RPMI8226 (cell line): ENCODE data around the gene CATSPERE.
"Not testable (repeated sequence)": the region's sequence is repeated elsewhere in the genome, so short reads cannot be mapped to it uniquely, and the experiment has no call there.

Experiments used
- DNase-seq: peaks from one replicate; pipeline ENCODE4 v3.0.0-alpha.2; 2015

CATSPERE gene

DNA sequence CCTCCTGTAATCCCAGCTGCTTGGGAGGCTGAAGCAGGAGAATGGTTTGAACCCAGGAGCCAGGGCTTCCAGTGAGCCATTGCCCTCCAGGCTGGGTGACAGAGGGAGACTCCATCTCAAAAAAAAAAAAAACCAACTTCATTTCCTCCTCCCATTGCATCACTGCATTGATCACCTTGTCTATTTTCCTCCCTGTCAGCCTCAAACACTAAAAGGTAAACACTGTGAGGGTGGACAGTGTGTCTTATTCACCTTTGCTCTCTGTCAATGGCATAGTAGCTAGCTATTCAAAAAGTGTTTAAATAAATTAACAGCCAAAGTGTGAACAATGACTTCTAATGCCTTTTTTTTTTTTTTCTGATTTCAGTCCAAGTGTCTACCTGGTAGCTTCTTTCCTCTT is 178.5 kb downstream of the CATSPERE start:
- no peak for DNase-seq

DNA sequence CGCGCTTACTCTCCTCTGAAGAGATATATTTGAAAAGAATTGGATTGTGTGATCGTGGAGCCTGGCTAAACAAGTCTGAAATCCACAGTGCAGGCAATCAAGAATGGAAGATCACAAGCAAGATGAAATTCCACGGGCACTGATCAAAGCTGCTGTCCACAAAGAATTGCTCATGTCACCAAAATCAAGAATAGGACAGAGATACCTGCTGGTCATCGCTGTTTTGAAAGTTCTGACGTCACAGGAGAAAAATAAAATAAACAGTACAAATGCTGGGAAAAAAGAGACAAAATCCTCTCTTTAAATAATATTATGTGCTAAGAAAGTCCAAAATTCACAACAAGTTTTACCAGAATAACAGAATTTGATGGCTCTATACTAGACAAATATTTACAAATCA is 179.8 kb downstream of the CATSPERE start:
- no peak for DNase-seq

DNA sequence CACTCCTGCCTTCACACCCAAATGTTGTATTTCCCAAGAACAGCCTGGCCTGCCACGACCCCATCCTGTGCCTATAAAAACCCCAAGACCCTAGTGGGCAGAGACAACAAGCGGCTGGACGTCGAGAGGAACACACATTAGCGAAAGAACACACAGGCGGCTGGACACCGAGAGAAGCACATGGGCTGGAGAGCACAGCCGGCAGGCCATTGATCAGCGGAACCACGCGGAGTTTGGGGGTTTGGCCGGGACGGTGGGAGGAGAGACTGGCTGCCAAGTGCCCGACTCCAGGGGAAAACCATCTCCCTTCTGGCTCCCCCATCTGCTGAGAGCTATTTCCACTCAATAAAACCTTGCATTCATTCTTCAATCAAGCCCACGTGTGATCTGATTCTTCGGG is 181.5 kb downstream of the CATSPERE start:
- no peak for DNase-seq

DNA sequence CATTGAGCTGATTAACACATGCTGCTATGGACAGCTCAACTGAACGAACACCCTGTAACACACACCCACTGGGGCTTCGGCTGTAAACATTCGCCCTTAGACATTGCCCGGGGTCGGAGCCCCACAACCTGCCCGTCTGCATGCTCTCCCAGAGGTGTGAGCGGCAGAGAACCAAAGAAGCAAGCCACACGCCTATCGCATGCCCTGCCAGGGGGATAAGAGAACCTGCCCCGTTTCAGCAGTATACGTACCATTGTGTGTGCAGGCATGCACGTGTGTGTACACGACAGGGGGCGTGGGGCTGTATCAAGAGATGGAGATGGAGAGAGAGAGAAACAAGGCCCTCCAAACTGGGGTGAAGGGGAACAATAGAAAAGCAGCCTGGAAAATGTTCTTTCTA is 181.9 kb downstream of the CATSPERE start:
- DNase-seq = no peak

DNA sequence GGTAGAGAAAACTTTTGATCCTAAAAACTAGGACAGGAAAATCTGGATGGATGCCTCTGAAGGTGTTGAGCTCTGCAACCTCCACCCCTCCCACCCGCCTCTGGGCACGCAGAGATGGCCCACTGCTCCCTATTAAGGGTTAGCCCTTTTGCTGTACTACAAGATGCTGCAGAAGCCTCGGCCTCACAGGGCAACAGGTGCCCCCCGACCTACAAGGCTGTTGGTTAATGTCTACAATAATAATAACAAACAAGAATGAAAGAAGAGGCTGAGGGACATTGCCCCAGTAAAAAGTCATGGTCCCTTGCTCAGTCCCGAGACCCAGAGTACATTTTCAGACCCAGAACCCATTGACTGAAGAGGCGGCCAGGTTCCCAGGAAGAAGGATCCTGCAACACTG is 184.3 kb downstream of the CATSPERE start:
- no peak for DNase-seq

DNA sequence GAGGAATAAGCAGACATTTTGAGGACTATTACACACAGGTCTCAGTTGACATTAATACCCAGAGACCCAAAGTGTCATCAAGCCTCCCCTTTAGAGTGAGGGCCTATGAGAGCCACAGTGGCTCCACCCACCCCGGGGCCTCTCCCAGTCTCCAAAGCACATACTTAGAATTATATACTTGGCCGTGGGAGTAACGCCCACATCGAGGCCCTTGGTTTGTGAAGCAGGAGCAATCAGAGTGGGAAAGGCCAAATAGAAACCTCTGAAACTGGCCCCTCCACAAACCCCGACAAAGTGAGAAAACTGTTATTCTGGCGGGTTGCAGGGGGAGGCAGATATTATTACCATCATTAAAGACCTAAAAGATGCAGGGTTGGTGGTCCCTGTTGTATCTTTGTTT is 184.8 kb downstream of the CATSPERE start:
- DNase-seq = no peak

DNA sequence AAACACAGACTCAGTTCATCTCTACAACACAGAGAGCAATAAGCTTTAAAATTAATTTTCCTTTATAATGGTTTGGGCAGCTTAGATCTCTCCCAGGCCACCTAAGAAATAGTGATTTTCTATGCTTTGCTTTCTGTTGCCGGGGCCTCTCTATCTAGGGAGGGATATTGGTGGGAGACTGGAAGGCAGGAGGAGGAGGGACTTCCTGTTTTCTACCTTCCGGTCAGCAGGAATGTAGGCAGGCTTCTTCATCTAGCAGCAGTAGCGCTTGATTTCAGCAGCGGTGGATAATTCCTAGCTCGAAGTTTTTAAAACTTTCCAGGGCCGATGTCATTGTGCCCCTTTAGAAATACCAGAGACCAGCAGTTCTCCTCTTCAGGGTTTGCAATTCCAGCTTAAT is 186.7 kb downstream of the CATSPERE start:
- no peak for DNase-seq

DNA sequence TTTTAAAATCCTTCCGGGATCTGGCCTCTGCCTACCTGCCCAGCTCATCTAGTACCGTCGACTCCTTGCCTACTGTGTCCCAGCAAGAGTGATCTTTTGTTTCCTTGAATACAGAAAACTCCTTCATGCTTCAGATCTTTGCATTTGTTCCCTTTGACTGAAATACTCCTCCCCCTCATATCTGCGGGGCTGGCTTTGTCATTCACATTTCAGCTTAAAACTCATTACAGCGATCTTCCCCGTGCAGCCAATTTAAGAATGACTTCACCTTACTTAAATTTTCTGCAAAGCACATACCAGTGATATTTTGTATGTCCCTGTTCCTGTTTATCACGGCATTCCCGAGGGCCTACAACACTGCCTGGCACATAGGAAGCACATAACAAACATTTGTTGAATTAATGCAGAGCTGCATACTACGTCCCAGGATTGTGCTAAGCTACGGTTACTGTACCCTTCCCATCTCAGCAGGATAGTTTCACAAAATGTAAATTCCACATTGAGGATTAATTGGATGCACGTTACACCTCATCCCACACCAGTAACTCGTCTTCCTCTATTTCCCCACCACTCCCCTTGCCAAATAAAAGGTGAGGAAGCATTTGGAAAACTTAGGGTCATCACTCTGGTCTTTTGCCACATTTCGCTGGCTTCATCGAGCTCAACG is 191.0 kb downstream of the CATSPERE start:
- no peak for DNase-seq

DNA sequence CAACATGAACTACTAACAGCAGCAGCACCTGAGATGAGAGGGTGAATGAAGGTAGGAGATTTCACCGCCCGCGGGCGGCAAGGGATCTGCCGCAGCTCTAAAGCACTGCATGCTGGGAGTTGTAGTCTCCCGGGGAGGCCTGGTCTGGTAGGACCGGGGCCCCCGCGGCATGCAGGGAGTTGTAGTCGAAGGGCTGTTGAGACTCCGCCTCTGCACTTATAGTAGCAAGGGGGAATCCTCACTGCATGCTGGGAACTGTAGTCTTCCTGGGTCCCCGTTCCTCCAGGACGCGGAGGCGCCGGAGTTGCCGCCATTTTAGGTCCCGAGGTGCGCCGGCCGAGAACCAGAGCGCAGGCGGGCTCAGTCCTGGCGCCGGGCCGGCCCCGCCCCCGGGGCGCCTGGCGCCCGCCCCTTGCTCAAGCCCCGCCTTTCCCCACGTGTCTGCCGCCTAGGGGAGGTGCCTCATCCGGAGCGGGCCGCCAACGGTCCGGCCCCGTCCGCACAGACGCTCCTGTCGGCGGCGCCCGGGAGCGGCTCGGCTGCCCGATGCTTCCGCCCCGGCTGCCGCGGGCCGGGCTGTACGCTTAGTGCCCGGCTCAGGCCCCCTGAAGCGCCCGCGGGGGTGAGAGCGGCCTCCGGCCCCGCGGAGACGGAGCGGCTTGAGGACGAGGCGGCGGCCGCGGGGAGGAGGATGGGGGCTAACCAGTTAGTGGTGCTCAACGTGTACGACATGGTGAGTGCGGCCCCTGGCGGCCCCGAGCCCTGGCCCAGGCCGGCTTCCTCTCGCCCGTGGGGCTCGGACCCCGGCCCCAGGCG is 191.8 kb downstream of the CATSPERE start, which contains the start of gene DESI2:
Gene DESI2 (plus strand): TSS at position 504 of the 816 bp plus-strand sequence. CDS start 188 bp downstream, at position 692.
- DNase-seq = peak; percentile 99

DNA sequence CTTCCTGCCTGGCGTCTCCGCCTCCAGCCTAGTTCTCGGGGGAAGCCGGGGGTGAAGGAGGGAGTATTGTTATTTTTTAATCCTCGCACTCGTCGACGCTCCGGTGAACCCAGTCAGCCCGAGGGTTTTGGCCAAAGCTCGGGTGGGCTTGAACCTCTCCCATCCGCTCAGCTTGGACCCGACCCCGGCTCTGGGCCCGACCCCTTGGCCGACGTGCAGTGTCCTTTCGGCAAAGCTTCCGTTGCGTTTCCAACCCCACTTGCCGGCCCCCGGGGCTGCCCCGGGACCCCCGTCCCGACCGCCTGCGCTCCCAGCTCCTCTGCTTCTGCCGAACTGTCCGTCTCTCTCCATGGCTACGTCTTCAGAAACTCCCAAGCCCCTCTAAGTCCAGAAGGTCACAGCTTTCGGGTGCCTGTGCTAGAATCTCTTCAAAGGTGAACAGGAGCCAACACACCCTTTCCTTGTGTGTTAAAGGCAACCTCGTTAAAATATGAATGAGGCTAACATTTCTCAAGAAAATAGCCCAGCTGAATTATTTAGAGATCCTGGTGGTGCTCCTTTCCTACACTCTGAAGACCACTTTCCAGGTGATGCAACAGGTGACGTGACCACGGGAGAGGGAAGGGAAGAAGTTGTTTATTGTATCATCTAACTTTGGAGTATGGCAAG is 192.5 kb downstream of the CATSPERE start:
- peak; percentile 26 for DNase-seq

DNA sequence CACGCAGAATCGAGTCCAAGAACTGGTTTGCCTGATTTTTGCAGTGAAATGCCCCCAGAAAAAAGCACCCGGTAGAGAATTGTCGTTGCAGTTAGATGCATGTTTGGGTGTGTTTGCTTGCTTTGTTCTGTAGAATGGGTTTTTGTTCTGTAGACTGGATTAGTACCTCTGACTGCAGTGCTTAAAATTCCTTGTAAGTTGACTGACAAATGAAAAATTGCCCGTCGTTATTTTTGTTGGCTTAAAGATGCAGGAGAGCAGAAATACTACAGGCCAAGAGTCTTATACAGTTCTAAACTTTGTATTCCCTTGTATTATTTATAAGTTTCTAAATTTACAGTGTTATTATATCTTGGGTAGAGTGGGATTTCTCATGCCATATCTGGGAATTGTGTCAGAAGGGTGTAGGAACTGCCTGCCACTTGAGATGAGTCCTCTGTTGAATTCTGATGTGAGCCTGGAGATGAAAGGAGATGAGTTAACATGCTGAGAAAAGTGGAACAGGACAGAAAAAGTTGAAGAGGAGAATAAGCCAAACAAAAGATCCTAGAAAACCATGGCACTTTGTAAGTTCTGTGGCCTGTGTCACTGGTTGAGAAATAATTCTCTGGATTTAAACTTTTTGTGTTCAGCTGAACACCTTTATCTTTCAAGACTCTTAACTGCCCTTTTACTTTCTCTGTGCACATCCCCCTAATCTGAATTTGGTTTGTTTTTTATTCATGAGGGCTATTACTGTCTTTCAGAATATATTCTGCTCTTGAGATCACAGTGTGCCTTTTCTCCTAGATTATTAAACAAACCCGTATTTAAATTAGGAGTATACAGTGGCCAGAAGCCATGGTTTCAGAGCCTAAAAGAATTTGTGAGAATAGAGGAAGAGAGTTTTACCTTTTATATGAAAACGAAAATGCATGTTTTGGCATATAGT is 193.3 kb downstream of the CATSPERE start:
- DNase-seq = no peak

DNA sequence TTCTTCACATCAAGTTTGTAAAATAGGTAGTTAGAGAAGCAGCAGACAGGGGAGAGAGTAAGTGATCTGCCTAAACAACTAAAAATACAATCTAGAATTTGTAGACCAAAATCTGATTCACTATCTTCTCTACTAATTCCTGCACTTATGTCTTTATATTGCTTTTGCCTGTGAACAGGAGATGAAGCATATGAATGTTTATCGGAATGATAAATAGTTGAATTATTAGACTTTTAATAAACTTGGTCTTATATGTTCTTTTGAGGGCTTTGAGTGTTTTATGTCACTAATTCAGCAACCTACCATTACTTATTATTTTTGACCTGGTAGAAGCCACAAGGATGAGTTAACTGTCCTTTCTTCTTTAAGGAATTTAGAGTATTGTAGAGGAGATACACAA is 194.1 kb downstream of the CATSPERE start:
- no peak for DNase-seq

DNA sequence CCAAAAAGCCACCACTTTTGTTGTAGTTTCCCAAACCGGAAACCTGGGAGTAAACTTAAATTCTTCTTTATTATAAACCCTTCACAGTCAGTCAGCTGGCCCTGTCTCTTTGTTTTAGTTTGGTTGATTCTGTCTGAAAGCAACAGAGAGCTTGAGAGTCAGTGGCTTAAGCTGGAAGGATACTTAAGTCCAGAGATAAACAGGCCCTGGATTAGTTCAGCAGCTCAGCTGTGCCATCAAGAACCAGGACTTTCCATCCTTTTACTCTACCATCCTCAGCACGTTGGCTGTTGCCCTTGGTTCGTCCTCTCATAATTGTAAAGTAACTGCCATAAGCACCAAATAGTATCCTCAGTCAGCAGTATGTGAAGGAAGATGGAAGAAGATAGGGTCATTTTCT is 196.3 kb downstream of the CATSPERE start:
- no peak for DNase-seq

DNA sequence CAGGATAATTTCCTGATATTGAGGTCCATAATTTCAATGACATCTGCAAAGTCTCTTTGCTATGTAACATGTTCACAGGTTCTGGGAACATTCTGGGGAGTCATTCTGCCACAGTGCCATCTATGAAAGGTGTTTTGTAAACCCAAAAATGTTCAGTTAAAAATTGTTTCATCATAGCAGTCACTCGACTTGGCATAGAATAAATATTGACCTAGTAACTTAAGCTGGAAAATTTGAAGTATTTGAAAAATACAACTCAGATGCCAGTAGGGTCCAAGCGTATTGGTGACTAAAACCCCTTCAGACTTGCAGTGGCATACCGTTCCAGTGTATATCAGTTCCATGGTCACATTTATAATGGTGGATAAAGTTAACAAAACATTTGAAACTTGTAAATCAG is 198.6 kb downstream of the CATSPERE start:
- DNase-seq = no peak

DNA sequence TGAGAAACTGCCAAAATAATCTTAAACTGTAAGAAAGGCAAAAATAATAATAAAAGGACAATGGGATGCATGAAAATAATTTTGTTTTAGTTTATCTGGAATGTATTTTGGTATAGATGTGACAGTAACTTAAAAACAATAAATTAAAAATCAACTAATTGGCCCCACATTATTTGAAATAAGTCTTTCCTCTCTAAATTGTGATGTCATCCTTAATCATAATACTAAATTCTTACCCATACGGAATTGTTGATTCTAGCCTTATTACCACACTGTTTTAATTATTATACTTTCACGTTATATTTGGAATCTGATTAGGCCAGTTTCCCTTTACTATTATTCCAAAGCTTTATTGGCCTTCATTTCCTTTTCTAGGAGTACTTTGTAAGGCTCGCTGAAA is 199.5 kb downstream of the CATSPERE start:
- no peak for DNase-seq

DNA sequence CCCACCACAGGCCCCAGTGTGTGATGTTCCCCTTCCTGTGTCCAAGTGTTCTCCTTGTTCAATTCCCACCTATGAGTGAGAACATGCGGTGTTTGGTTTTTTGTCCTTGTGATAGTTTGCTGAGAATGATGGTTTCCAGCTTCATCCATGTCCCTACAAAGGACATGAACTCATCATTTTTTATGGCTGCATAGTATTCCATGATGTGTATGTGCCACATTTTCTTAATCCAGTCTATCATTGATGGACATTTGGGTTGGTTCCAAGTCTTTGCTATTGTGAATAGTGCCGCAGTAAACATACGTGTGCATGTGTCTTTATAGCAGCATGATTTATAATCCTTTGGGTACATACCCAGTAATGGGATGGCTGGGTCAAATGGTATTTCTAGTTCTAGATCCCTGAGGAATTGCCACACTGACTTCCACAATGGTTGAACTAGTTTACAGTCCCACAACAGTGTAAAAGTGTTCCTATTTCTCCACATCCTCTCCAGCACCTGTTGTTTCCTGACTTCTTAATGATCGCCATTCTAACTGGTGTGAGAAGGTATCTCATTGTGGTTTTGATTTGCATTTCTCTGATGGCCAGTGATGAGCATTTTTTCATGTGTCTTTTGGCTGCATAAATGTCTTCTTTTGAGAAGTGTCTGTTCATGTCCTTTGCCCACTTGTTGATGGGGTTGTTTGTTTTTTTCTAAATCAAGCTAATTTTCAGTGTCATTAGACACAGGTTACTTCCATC is 200.7 kb downstream of the CATSPERE start:
- not testable (repeated sequence) for DNase-seq

DNA sequence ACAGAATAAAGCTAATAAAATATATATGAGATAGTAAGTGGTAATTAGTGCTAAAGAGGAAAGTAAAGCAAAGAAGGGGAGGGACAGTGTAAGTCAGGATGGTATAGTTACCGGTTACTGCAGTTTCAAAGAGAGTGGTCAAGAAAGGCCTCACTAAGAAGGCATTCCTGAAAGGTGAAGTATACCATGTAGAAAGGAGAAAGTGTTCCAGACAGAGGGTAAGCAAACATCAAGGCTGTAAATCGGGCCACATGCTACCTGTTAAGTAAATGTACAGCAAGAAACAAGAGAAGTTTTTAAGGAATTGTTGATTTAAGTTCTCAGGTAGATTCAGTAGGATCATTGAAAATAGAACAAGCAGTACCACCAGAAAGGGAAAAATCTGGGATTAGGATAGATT is 201.5 kb downstream of the CATSPERE start:
- DNase-seq = no peak

DNA sequence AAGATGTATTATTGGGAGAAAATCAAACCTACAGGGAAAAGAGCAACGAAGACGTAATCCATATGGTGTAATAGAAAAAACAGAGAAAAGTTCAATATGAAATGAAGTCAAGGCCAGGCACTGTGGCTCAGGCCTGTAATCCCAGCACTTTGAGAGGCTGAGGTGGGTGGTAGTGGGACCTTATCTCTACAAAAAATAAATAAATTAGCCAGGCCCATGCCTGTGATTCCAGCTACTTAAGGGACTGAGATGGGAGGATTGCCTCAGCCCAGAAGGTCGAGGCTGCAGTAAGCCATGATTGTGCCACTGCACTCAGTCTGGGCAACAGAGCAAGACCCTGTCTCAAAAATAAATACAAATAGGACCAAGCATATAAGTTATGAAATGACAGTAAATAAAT is 203.3 kb downstream of the CATSPERE start:
- no peak for DNase-seq

DNA sequence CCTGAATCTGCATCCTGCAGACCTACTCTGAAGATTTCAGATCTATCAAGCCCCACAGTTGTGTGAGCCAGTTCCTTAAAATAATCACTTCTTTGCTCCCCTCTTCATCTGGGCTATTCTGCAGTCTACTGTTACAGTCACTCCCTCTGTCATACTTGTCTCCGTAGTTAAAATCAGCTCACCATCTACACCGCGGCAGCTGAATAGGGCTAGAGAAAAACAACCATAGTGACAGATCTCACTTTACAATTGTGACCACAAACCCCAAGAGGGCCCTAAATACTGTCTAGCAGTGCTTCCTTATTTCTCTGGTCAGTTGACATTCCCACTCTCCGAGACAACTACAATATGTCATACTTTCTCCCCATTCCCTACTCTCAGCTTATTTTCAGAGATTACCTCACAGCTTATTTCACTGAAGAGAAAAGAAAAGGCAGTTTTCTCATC is 204.7 kb downstream of the CATSPERE start:
- DNase-seq = no peak

DNA sequence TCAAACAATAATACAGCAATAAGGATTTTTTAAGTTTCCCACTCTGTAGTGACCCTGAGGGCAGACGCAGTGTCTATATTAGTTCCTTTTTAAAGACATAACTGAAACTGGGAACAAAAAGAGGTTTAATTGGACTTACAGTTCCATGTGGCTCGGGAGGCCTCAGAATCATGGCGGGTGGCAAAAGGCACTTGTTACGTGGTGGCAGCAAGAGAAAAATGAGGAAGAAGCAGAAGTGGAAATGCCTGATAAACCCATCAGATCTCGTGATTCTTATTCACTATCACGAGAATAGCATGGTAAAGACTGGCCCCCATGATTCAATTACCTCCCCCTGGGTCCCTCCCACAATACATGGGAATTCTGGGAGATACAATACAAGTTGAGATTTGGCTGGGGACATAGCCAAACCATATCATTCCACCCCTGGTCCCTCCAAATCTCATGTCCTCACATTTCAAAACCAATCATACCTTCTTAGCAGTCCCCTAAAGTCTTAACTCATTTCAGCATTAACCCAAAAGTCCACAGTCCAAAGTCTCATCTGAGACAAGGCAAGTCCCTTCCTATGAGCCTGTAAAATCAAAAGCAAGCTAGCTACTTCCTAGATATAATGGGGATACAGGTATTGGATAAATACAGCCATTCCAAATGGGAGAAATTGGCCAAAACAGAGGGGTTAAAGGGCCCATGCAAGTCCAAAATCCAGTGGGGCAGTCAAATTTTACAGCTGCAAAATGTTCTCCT is 205.8 kb downstream of the CATSPERE start:
- not testable (repeated sequence) for DNase-seq

DNA sequence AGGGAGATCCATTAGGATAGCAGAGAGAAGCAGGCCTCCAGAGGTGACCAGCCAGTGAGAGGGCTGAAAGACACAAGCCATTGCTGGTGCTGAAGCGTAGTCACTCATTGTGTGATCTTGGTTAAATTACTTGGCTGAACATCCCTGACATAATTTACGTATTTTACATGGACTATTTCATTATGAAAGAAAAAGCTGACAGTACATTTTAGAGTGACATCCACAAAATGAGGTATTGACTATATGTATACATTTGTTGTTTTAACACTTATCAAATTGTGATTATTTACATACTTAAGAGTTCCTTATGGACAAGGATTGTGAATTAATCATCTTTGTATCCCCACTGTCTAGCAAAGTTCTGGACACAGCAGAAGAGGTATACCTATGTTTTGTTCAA is 206.7 kb downstream of the CATSPERE start:
- DNase-seq = no peak
